Mesendoderm (in vitro differentiated cells): ENCODE data around the gene GRK4.

Experiments
- DNase-seq: peaks from one replicate; pipeline ENCODE4 v3.0.0; 2013
- H2AK5ac ChIP-seq: 2 replicates; pipeline ENCODE4 v1.6.1; 2013; ENCODE audit warnings: low read length, inconsistent platforms
- H2BK120ac ChIP-seq: 2 replicates; pipeline ENCODE4 v1.6.1; 2013; ENCODE audit warnings: low read depth, mild to moderate bottlenecking, low read length, moderate library complexity, mixed read lengths
- H2BK15ac ChIP-seq: replicated peaks from 2 replicates; pipeline ENCODE4 v1.6.1; 2013; ENCODE audit warnings: low read depth, mild to moderate bottlenecking, moderate library complexity
- H2BK5ac ChIP-seq: 2 replicates; pipeline ENCODE4 v1.6.1; 2013; ENCODE audit warnings: low read length, inconsistent platforms
- H3K18ac ChIP-seq: 2 replicates; pipeline ENCODE4 v1.6.1; 2013; ENCODE audit warnings: mild to moderate bottlenecking, low read length, mixed read lengths
- H3K23ac ChIP-seq: one replicate; pipeline ENCODE4 v1.6.1; 2013; ENCODE audit warnings: low read length
- H3K27ac ChIP-seq: 2 replicates; pipeline ENCODE4 v1.5.1; 2013; ENCODE audit warnings: low read depth, mild to moderate bottlenecking, inconsistent platforms, low read length, moderate library complexity
- H3K27me3 ChIP-seq: 2 replicates; pipeline ENCODE4 v1.6.1; 2013; ENCODE audit warnings: low read length, control low read depth, mild to moderate bottlenecking, inconsistent platforms; ENCODE audit not compliant: insufficient read depth, poor library complexity
- H3K36me3 ChIP-seq: 2 replicates; pipeline ENCODE4 v1.6.1; 2013; ENCODE audit warnings: low read length, inconsistent platforms; ENCODE audit not compliant: control insufficient read depth, insufficient read depth
- H3K4ac ChIP-seq: one replicate; pipeline ENCODE4 v1.6.1; 2013; ENCODE audit warnings: low read depth, mild to moderate bottlenecking, low read length, moderate library complexity
- H3K4me1 ChIP-seq: 2 replicates; pipeline ENCODE4 v1.6.1; 2013; ENCODE audit warnings: low read depth, low read length, inconsistent platforms; ENCODE audit not compliant: control insufficient read depth
- H3K4me2 ChIP-seq: 2 replicates; pipeline ENCODE4 v1.6.1; 2013; ENCODE audit warnings: low read length
- H3K4me3 ChIP-seq: 2 replicates; pipeline ENCODE4 v1.5.1; 2013; ENCODE audit warnings: mild to moderate bottlenecking, low read length
- H3K56ac ChIP-seq: one replicate; pipeline ENCODE4 v1.6.1; 2013; ENCODE audit warnings: low read length
- H3K79me1 ChIP-seq: 2 replicates; pipeline ENCODE4 v1.6.1; 2013; ENCODE audit warnings: low read length, inconsistent platforms
- H3K79me2 ChIP-seq: 2 replicates; pipeline ENCODE4 v1.6.1; 2013; ENCODE audit warnings: mild to moderate bottlenecking, low read length; ENCODE audit not compliant: control insufficient read depth, insufficient read depth
- H3K9ac ChIP-seq: 2 replicates; pipeline ENCODE4 v1.6.1; 2013; ENCODE audit warnings: low read length, inconsistent platforms
- H4K5ac ChIP-seq: one replicate; pipeline ENCODE4 v1.6.1; 2013; ENCODE audit warnings: low read length
- H4K8ac ChIP-seq: one replicate; pipeline ENCODE4 v1.6.1; 2013; ENCODE audit warnings: low read depth, mild to moderate bottlenecking, control low read depth, low read length, moderate library complexity
- WGBS: extraction: QIAGEN DNeasy Blood & Tissue Kit; methylation state at CpG from one replicate; pipeline ENCODE4 v1.1.7; 2013; ENCODE audit warnings: low lambda C conversion rate, missing lambda C conversion rate; ENCODE audit not compliant: insufficient coverage; ENCODE audit errors: extremely low coverage; 5-methylcytosine and 5-hydroxymethylcytosine counted together

Gene GRK4

DNA sequence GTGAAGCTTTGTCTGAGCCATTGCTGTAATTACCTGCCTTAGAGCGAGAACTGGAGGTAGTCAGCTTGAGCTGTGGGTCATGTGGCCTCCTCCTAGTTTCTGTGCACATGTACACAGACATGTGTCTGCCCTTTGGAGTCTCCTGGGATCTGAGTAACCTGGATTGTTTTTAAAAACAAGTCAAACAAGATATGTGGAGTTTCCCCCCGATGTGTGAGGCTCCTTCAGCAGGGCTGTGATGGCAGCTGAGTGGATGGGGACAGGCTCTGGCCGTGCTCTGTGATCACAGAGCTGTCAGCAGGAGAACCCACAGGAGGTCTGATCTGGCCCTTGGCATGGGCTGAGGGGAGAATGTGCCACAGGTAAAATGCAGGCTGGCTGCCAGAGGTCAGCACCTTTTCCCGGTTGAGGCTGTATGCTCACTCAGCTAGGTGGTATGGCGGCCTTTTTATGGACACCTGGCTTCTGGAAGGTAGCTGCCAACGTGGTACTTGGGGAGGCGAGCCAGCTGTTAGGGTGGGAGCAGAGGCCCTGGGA lies 38.5 kb upstream of the GRK4 start:
- no CpG with 5 or more reads among the region's 7 CpGs for WGBS
- DNase-seq = no peak
- no peak overlapping the region for H4K8ac ChIP-seq
- H3K4me3 ChIP-seq = no peak overlapping the region
- H3K4me2 ChIP-seq = no peak overlapping the region
- no peak overlapping the region for H3K9ac ChIP-seq
- H2AK5ac ChIP-seq = no peak overlapping the region
- H2BK120ac ChIP-seq = no peak overlapping the region
- peaks cover 2% of the 10 kb centered on the region for H3K4me1 ChIP-seq
- peaks cover 10% of the 10 kb centered on the region for H3K79me1 ChIP-seq
- H3K27ac ChIP-seq = no peak overlapping the region
- H3K4ac ChIP-seq = no peak overlapping the region
- no peak overlapping the region for H4K5ac ChIP-seq
- H3K36me3 ChIP-seq = peaks cover 8% of the 10 kb centered on the region
- H3K27me3 ChIP-seq = no peaks in the 10 kb centered on the region
- peak overlapping the region; percentile 20 for H3K56ac ChIP-seq
- no peak overlapping the region for H2BK15ac ChIP-seq
- H2BK5ac ChIP-seq = no peak overlapping the region
- H3K23ac ChIP-seq = no peak overlapping the region
- no peak overlapping the region for H3K18ac ChIP-seq
- peaks cover 3% of the 10 kb centered on the region for H3K79me2 ChIP-seq

DNA sequence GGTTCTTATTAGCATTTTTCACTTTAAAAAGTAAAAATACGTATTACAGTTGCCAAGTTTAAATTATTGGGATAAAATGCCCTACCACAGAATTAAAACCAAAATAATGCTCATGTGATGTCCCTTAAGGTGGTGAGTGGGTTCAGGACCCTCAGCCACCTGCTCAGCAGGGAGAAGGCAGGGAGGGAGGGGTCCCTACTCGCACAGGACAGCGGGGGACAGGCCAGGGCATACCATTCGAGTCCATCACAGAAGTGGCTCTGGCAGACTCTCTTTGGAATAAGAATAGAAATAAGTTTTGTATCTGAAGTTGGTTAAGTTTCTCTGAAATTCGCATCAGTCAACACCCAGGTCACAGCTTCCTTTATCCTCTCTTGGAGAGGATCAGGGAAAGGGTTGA lies 37.9 kb upstream of the GRK4 start:
- H3K4ac ChIP-seq = no peak overlapping the region
- no peak overlapping the region for H2BK15ac ChIP-seq
- WGBS = no CpG with 5 or more reads among the region's 5 CpGs
- H3K4me3 ChIP-seq = no peak overlapping the region
- H3K27ac ChIP-seq = no peak overlapping the region
- no peak overlapping the region for H2BK120ac ChIP-seq
- H3K27me3 ChIP-seq = no peaks in the 10 kb centered on the region
- no peak overlapping the region for H3K56ac ChIP-seq
- H3K4me1 ChIP-seq = peaks cover 2% of the 10 kb centered on the region
- H4K5ac ChIP-seq = no peak overlapping the region
- H2BK5ac ChIP-seq = no peak overlapping the region
- H3K36me3 ChIP-seq = peaks cover 8% of the 10 kb centered on the region
- DNase-seq = no peak
- no peak overlapping the region for H3K4me2 ChIP-seq
- no peak overlapping the region for H3K18ac ChIP-seq
- no peak overlapping the region for H3K9ac ChIP-seq
- no peak overlapping the region for H3K23ac ChIP-seq
- H4K8ac ChIP-seq = no peak overlapping the region
- H3K79me1 ChIP-seq = peaks cover 10% of the 10 kb centered on the region
- no peak overlapping the region for H2AK5ac ChIP-seq
- H3K79me2 ChIP-seq = peaks cover 3% of the 10 kb centered on the region

GRCh38 chr4:2925931-2926860 lies 37.2 kb upstream of the GRK4 start:
- H4K8ac ChIP-seq = no peak overlapping the region
- H3K18ac ChIP-seq = no peak overlapping the region
- H3K4me2 ChIP-seq = no peak overlapping the region
- H3K4me3 ChIP-seq = no peak overlapping the region
- H3K27ac ChIP-seq = no peak overlapping the region
- no CpG with 5 or more reads among the region's 41 CpGs for WGBS
- no peak overlapping the region for H3K56ac ChIP-seq
- peaks cover 2% of the 10 kb centered on the region for H3K4me1 ChIP-seq
- H2BK120ac ChIP-seq = no peak overlapping the region
- H3K79me1 ChIP-seq = peaks cover 10% of the 10 kb centered on the region
- no peak overlapping the region for H4K5ac ChIP-seq
- H3K79me2 ChIP-seq = peaks cover 3% of the 10 kb centered on the region
- no peak overlapping the region for H3K4ac ChIP-seq
- H2BK15ac ChIP-seq = no peak overlapping the region
- no peak overlapping the region for H3K23ac ChIP-seq
- no peak for DNase-seq
- H2BK5ac ChIP-seq = no peak overlapping the region
- H3K36me3 ChIP-seq = peaks cover 8% of the 10 kb centered on the region
- no peak overlapping the region for H3K9ac ChIP-seq
- no peaks in the 10 kb centered on the region for H3K27me3 ChIP-seq
- H2AK5ac ChIP-seq = no peak overlapping the region

DNA sequence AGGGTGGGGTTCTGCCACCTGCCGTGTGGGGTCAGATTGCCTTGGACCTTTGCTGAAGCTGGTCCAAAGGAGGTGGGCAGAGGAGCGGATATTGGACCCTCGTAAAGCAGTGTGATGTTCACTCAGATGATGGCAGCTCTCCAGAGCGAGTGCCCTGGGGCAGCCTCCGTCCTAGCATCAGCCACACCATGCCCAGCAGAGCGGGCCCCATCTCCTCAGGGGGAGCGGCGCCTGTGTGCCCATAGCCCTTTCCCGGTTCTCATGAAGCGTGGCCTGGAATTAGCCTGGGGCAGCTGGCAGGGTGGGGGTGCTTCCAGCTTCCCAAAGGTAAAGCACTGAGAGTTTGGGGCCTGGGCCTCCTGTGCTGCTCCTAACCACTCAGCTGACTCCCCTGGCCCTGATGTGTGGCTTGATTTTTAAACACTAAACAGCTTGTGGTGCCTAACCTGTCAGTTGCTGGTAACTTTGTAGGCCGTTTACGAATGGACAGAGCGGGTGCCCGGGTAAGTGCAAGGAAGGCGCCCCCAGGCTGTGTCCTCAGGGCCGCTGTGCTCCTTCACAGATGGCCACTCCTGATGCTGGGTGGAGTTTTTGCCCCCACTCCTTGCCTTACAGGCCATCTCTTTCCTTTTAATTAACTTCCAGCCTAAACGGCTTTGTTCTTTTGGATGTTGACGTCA lies 36.2 kb upstream of the GRK4 start:
- peaks cover 8% of the 10 kb centered on the region for H3K36me3 ChIP-seq
- WGBS = no CpG with 5 or more reads among the region's 18 CpGs
- H2BK15ac ChIP-seq = no peak overlapping the region
- H3K4me3 ChIP-seq = no peak overlapping the region
- H3K4me1 ChIP-seq = peaks cover 2% of the 10 kb centered on the region
- H3K79me2 ChIP-seq = peaks cover 3% of the 10 kb centered on the region
- H3K18ac ChIP-seq = no peak overlapping the region
- no peak overlapping the region for H3K23ac ChIP-seq
- no peak overlapping the region for H2BK5ac ChIP-seq
- no peak overlapping the region for H2AK5ac ChIP-seq
- no peak overlapping the region for H4K8ac ChIP-seq
- H3K4ac ChIP-seq = no peak overlapping the region
- no peak overlapping the region for H3K4me2 ChIP-seq
- no peak overlapping the region for H3K56ac ChIP-seq
- H3K27me3 ChIP-seq = no peaks in the 10 kb centered on the region
- H4K5ac ChIP-seq = no peak overlapping the region
- H3K9ac ChIP-seq = no peak overlapping the region
- DNase-seq = no peak
- H3K27ac ChIP-seq = no peak overlapping the region
- peaks cover 10% of the 10 kb centered on the region for H3K79me1 ChIP-seq
- H2BK120ac ChIP-seq = no peak overlapping the region

DNA sequence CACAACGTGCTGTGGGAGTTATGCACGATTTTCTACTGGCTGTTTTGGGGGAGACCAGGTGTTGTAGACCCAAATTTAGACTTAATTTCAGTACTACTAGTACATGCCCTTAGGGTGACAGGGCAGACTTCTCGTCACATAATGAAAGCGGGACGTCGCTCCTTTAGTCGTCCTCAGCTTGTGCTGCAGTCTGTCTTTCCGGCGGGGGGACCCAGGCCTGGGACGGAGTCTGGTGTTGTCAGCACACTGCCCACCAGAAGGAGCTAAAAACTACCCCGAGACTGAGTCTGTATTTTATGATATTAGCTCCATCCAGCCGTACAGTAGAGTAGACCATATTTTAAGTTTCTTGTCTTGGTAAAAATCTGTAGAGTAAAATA lies 35.7 kb upstream of the GRK4 start:
- no peak overlapping the region for H3K4me2 ChIP-seq
- H3K27me3 ChIP-seq = no peaks in the 10 kb centered on the region
- peaks cover 3% of the 10 kb centered on the region for H3K79me2 ChIP-seq
- DNase-seq = no peak
- H2BK120ac ChIP-seq = no peak overlapping the region
- no CpG with 5 or more reads among the region's 12 CpGs for WGBS
- H2BK15ac ChIP-seq = no peak overlapping the region
- no peak overlapping the region for H3K4me3 ChIP-seq
- no peak overlapping the region for H3K27ac ChIP-seq
- no peak overlapping the region for H2AK5ac ChIP-seq
- H3K79me1 ChIP-seq = peaks cover 10% of the 10 kb centered on the region
- H3K4me1 ChIP-seq = peaks cover 2% of the 10 kb centered on the region
- no peak overlapping the region for H2BK5ac ChIP-seq
- H4K5ac ChIP-seq = no peak overlapping the region
- no peak overlapping the region for H4K8ac ChIP-seq
- no peak overlapping the region for H3K23ac ChIP-seq
- no peak overlapping the region for H3K4ac ChIP-seq
- peaks cover 8% of the 10 kb centered on the region for H3K36me3 ChIP-seq
- H3K56ac ChIP-seq = no peak overlapping the region
- H3K18ac ChIP-seq = no peak overlapping the region
- H3K9ac ChIP-seq = no peak overlapping the region
